SW480 (cell line): Measurements from ENCODE around the gene RIMBP2.
A peak's percentile ranks its signal among the peaks of the same experiment; 100 is the strongest.
"Not testable (repeated sequence)": the region's sequence is repeated elsewhere in the genome, so short reads cannot be mapped to it uniquely, and the experiment has no call there.

Experiments
- DNase-seq: peaks from one replicate; pipeline ENCODE4 v3.0.0-alpha.2; 2016; ENCODE audit warnings: low spot score

The RIMBP2 gene

DNA sequence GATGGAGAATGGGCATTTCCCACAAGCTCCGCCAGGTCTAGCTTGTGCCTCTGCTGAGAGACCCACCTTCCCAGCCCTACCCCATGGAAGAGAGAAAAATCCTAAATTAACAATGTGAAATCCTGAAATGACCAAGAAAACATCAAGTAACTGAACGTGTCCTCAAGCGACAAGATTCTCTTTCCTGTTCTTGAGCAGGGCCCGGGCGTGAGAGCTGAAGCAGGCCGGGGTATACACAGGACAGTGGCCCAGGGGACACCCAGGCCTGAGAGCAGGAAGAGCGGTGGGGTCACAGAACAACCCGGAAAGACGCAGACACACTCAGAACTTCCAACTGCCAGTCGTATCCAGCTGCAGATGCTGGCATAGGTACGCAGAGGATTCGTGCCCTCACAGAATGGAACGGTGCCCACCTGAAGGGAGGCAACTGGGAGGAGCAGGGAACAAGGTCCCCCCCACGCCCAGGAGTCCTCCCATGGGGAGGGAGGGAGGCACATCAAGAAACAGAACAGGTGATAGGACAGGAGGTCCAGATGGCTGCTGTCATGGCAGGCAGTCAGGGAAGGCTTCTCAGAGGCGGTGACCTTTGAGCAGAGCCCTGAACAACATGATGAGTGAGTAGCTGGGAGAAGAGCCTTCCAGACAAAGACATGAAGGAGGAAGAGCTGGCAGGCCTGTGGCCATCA, 9.1 kb downstream of the RIMBP2 start:
- DNase-seq, result no peak

DNA sequence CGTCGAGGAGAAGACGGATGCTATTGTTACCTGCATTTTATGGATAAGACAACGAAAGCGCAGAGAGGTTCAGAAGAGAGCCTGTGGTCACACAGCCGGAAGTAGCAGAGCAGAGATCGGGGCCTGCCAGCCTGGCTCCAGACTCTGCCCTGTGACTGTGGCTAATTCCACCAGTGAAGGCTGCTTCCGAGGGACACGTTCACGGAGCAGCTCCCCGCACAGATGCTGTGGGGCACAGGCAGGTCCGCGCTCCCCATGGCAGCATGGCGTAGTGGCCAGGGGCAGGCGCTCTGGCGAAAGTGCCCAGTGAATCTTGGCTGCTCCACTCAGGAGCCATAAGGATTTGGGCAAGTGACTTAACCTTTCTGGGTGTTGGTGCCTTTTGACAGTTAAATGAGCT, 9.8 kb downstream of the RIMBP2 start:
- no peak for DNase-seq

DNA sequence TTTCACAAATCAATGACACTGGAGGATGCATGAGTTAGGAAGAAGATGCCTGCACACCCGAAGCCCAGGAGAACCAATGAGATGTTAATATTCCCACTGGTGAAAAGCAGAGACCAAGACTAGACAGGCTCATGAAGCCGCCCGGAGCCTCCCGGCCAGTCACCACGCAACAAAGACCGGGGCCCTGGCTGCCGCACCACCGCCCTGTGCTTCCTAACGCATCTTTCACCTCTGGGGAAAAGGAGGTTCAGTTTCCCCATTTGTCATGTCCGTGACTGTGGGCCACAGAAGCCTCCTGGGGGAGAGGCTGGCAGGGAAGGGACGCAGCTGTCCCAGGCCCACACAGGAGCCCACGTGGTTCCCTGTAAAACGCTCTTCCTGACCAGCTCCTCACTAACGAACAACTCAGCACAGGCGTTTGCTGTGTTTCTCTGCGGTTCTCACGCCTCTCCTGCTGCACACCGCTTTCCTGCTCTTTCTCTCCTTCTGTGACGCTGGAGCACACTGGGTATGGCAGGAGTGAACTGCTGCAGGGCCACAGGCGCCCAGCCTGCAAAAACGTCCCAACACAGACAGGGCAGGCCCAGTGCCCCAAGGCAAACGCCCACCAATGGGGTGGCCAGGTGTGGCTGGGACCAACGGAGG, 10.8 kb downstream of the RIMBP2 start:
- DNase-seq, result no peak

DNA sequence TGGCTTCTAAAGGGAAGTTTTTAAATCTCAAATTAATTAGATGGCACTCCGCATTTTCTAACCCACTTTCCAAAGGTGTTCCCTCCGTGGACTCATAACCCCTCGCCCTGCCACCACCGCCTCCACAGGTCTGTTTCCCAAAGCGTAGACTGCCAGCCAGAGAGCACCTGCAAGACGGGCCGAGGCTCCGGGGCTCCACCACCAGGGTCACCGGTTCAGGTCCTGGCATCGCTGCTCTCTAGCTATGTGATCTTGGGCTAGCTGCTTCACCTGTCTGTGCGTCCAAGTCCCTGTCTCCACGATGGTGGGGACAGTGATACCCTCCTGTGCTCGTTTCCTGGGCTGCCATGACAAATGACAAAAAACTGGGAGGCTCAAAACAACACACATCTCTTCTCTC, 11.5 kb downstream of the RIMBP2 start:
- no peak for DNase-seq

DNA sequence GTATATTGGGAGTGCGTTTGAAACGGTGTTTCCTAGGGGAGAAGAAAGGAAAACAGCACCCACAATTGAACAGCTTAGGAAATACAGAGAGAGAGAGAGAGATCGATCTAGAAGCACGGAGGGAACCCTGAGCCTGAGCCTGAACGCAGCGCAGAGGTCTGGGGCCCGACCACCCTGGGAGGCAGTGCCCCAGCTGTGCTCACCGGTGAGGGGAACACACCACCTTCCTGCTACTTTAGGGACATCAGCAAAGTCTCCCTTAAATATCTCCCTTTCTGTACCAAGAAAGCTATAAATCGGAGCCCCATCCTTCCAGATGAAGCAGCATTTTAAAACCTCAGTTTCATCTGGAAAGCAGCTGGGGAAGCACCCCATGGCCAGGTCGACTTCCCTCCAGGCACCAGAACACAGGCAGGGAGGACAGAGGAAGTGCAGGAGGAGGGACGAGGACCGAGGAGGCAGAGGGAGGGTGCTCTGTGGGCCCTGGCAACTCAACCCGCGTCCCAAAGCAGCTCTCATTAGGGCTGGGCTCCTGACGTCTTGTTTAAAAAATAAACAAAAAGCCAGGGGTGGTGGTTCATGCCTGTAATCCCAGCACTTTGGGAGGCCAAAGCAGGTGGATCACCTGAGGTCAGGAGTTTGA, 12.2 kb downstream of the RIMBP2 start:
- no peak for DNase-seq

DNA sequence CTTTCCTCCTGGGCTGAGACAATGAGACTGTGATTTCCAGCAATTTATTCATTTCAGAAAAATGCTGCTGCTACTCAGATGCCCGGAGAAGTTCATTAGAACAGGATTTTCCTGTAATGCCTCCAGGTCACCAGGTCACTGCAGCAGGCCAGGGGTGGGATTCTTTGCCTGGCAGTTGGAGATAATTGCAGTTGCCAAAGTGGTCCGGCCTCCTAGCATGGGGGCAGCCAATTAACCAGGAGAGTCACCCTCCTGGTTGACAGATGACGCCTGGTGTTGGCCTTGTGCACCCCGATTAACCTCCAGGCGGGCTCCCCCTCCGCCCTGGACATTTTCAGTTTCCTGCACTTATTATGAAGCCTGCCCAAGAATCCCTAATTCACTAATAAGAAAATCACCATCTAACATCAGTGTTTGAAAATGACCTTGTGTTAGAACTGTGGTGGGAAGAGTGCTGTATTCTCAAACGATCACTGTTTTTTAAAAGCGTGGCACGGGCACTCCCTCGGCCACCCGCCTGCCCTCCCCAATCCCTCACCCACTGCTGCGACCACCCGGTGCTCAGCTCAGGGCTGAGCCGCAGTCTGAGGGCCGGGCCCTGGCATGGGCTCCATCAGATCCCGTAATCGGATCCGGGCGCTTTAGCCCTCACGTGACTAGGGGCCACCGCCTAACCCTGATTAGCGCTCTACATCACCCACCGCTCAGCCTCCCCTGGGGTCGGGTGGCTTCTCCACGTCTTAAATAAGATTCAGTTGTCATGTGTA, 12.9 kb downstream of the RIMBP2 start:
- no peak for DNase-seq

DNA sequence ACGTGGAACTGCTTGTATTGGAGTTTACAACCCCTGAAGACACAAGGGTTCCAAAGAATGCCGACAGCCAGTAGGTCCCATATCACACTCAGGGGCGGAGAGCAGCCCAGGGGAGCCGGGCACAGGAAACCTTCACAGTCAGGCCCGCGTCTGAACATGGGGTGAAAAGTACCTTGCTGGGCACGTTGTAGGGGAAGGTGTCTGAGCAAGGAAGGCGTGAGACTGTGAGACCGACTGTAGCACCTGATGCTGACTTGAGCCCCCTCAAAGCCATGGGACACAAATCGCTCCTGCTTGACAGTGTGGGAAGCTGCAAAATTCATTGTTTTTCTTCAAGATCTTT, 14.7 kb downstream of the RIMBP2 start:
- no peak for DNase-seq

DNA sequence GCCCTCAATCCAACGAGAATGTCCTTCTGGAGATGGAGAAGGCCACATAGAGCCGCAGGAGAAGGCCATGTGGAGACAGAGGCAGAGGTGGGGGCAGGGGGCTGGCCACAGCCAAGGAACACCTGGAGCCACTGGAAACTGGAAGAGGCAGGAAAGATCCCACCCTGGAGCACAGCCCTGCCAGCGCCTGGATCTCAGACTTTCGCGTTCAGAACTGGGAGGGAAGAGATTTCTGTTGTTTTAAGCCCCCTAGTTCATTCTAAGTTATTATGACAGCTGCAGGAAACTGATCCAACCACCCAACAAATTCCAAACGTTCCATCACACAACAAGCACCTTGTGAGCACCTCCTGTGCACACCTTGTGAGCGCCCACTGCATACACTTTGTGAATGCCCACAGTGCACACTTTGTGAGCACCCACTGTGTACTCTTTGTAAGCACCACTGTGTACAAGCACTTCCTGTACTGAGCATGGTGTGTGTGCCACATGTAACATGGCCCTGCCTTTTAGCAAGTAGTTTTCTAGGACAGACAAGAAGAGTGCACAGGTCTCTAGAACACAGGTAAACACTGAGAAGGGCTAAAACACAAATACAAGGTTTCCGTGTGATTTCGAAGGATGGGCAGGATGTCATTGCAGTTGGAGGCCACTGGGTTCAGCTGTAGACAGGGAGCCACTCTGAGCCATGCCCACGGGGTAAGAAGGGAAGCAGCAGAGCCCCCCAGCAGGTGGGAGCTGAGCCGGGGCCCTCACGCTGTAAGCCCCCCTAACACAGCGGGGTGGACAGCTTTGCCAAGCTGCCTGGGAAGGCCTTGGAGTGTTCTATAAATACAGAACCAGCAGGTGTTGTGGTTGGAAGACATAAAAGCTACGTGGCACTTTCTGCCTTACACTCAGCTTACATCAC, 15.4 kb downstream of the RIMBP2 start:
- DNase-seq, result no peak

DNA sequence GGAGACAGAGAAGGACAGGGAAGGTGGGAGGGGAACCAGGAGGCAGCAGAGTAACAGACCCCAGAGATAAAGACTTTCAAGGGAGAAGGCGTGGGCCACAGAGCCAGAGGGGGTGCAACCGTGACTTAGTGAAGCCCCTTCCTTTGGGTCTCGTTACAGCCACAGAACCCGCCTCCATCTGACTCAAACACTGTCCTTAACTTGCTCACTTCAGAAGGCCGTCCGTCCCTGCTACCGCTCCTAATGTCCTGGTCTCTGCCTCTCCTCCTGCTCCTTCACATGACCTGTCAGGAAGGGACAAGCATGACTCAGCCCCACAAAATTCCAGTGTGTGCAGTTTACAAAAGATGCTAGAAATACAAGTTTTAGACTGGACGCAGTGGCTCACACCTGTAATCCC, 18.0 kb downstream of the RIMBP2 start:
- peak; percentile 6 for DNase-seq

DNA sequence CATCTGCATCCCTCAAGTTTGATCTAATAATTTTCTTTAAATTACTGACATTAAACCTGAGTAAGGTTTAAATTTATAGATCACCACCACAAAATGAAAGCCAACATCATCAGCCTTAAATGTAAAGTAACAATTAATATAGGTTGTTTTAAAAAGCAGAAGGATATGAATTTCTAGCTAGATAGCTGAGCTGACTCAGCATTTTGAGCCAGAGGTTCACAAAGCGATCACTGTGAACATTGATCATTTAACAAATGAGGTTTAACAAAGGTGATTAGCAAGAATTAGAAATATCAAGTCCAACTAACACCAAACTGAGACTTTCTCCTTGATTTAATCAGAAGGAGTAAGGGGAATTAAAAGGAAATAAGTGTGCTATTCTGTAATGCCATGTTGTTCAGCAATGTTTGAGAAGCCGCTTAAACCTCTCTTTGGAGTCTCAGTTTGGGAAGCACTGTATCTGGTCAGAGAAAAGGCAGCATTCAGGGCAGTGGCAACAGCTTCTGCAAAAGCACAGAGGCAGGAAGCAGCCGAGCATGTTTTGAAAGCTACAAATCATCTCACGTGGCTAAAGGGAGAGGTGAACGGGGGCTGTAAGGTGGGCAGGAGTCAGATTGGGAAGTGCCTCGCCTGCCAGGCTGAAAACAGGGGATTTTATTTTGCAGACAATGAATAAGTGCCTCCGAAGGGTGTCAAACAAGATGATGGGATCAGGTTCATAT, 19.6 kb downstream of the RIMBP2 start:
- no peak for DNase-seq

DNA sequence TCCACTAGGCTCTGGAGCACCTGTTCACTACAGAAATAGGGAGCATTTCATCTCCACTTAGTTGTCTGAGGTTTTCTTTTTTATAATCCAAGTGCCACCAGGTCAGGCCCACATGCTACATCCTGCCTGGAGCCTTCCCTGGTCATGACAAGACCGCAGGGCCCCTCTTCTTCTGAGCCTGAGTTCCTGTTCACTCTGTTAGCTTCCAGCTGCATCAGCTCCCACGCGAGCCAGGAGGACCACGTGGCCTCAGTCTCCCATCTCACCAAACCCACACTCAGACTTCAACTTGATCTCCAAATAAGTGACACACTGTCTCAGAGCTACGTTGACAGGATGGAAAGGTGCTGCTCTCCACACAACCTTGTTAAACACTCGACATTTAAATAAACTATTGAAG, 21.0 kb downstream of the RIMBP2 start:
- no peak for DNase-seq

DNA sequence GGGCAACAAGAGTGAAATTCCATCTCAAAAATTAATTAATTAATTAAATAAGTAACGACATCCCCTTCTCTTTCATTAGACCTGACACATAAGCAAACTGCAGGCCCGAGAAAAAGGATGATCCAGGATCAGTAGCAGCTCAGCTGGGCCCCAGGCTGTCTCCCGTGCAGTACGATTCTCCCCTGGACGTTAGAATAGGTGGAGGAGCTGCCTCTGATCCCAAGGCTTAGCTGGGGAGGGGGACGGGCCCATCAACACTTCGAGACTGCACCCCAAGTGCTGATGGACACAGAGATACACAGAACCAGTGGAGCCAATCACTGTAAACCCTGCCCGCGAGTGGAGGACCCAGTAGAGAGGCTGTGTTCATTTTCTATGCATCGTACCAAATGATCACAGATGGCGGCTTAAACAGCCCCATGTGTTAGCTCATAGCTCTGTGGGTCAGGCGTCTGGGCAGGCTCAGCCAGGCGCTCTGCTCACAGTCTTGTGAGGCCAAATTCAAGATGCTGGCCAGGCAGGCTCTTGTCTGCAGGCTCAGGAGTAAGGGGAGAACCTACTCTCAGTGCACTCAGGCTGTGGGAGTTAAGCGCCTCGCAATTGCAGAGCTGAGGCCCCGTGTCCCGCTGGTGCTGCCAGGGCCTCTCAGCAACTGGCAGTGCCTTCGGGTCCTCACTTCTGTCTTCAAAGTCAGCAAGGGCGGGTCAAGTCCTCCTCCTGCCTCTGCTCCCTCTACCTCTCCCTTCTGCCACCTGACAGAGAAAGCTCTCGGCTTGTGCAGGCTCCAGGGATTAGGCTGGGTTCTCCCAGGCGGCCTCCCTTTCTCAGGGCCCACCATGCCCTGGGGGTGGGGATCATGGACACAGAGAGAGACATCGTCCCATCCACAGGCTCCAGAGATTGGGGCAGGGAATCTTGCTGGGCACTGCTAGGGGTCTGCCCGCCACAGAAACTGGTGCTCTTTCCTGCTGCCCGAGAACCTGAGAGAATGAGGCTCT, 26.4 kb downstream of the RIMBP2 start:
- DNase-seq, result no peak

DNA sequence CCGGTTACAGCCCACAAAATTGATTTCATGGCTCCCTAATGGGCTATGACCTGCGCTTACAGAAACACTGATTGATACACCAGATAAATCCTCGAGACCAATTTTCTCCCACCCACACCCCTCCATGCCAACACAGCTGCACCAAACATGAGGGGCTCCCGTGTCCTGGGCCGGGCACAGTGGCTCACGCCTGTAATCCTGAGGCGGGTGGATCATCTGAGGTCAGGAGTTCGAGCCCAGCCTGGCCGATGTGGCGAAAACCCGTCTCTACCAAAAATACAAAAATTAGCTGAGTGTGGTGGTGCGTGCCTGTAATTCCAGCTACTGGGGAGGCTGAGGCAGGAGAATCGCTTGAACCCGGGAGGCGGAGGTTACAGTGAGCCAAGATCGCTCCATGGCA, 27.1 kb downstream of the RIMBP2 start:
- DNase-seq, result not testable (repeated sequence)

DNA sequence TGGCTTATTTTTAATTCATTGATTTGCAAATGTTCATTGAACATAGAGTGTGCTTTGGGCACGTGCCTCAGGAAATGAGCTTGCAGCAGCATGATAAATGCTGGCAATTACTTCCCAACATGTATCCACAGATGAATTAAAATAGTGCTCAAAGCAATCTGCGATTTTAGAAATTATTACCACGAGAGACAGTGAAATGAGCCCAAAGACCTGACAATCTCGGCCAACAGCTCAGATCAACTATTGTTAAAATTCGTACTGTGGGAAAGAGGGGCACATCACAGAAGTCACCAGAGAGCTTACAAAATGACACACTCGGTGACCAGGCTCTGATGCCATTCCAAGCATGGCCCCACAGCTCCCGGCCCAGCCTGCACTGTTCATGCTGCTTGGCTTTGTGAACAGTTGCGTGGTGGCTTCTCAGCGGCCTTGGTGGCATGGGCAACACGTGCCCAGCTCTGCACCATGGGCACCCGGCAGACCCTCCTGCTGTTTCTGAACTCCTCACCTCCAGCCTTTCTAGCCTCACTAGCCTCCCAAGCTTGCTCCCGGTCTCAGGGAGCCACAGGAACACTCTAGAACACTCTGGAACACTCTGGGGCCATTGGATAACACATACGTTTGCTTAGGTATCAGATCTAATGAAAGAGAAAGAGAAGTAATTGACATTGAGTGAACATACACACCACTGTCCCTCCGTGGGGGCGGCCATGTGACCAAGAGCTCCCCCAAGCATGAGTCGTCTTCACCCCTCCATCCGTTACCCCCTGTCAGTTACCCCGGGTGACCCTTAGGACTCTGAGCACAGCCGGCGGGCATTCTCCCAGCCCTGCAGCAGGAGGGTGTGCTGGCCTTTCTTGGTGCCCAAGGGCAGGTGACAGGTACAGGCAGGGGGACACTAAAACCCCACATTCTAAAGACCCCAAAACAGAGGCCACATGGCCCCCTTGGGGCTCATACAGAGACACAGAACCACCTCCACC, 28.0 kb downstream of the RIMBP2 start:
- no peak for DNase-seq

DNA sequence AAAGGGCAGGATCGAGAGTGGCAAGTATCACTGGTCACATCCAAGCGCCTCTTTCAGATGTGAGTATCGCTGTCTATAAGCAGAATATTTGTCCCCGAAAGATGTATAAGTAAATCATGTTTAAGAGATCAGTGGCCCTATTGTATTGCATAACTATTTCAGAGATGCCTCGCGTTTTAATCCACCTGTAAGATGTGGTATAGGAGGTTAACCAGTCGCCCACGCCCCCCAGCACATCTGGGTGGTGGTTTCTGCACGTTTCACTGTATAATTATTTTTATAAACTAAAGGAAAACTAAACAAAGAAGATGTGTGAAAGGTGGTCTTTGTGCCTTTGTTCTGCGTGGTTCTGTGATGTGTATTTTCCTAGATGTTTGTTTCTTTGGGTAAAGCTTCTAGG, 28.9 kb downstream of the RIMBP2 start:
- DNase-seq, result peak; percentile 26

DNA sequence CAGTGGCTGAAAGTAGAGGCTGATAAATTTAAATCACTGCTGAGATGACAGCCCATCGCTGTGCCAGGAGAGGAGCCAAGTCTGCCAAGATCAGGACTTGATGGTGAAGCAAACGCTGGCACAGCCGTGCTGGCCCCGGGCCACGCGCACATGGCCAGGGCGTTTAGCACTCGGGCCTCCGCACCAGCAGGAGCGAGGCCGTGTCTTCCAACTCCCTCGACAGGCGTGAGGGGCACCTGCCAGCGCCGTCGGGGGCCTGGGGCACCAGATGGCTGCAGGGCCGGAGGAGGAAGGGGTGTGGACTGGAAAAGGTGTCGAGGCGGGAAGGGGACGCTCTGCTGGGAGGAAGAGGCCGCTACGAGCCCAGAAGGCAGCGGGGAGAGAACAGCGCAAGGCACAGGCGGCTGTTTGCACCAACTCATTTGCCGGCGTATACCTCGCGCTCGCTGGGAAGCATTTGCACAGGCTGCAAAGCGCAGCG, 29.5 kb downstream of the RIMBP2 start:
- no peak for DNase-seq

DNA sequence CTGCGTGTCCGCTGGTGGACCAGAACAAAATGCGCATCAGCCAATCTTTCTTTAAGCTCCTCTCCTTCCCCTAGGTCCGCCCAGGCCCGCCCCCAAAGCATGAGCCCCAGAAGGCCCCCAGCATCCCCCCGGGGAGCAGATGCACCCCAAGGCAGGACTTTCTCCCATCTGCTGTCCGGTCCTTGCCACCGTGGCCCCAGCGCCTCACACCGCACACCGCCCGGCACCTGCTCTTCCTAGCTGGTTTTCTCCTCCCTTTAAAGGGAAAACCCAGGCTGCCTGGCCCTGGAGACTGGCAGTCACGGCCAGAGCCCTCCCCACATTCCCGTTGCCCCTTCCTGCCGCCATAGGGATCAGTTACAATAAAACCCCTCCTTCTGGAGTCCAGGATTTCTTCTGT, 30.2 kb downstream of the RIMBP2 start:
- no peak for DNase-seq

DNA sequence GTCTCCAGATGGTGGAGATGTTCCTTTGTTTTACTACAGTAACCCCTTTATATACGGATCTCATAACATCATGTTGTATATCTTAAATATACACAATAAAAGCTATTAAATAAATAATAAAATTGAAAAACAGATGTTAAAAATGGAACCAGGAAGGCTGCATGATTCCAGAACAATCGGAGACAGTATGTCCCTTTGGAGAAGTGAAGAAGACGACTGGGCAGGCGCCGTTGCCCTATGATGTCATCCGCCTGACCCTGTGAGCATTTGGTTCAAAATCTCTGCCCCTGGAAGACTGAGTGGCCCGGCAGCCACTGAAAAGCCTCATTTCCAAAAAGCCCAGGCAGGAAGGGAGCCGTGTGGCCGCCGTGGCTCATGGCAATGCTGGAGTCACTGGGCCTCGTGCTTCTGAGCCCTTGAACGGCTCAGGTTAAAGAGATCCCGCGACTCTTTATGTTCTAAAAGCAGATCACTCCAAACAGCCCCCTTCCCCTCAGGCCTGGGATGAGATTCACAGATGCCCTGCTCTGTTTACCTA, 30.8 kb downstream of the RIMBP2 start:
- no peak for DNase-seq
